Inflammatory macrophage (primary cell): ENCODE measurements around the gene FHL1.
"Not testable (repeated sequence)": the region's sequence is repeated elsewhere in the genome, so short reads cannot be mapped to it uniquely, and the experiment has no call there.

Experiments
- DNase-seq, 2 donors: peaks; one replicate each; pipeline ENCODE4 v3.0.0-alpha.2; 2020 to 2022
- total RNA-seq, 18 experiments: gene quantifications; one replicate each; lab custom pipeline; 2026; ENCODE audit warnings: mixed read lengths in 6 of 18, inconsistent platforms in 2 of 18; lab: John Stamatoyannopoulos, UW

The FHL1 gene
- 2.7 to 29.3 (median 11.2) reads per million in 18 experiments for total RNA-seq

GRCh38 chrX:136147315-136147901 lies at the start of gene FHL1:
TSS of gene FHL1 (plus strand) at chrX:136147533.
- peak in 1 of 2 donors; percentile 27 for DNase-seq

DNA sequence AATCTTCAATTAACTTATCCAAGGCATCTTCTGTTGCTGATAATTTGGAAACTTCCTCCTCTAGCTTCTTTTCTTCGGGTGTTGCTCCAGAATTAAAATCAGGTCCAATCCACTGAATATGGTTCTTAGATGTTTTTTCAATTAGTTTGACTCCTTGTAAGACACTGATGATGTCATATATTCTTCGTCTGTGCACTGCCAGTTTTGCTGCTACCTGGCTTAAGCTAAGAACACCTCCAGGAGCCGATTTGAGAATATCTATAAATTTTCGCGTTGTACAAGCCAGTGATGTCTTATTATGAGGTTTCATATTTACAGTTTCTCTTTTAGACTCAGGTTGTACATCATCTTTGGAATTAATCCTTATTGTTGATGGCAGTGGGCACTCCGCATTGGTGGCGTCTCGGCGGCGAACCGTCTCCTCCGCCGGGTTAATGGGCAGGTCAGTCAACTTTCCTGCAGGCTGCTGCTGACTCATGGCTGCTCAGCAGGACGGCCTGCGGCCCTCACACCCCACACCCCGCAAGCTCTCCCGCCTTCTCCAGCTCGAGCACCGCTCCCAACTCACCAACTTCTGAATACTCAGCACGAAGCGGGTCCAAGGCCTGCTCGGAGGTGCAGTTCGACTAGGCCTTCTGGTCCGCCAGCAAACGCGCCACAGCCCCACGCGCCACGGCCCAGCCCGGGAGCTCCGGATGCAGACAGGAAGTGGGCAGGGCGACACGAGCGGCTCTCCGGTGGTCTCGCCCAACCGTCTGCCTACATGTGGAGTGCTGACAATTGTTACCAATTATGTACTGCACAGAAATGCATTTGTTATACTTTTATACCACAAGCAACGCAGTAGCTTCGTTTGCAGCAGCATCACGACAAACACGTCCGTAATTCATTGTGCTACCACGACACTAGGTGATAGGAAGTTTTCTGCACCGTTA lies 49.2 kb upstream of the FHL1 start:
- no peak for DNase-seq

- DNase-seq, result no peak
Measured at GRCh38 chrX:136104936-136105335, 42.4 kb upstream of the FHL1 start.

DNA sequence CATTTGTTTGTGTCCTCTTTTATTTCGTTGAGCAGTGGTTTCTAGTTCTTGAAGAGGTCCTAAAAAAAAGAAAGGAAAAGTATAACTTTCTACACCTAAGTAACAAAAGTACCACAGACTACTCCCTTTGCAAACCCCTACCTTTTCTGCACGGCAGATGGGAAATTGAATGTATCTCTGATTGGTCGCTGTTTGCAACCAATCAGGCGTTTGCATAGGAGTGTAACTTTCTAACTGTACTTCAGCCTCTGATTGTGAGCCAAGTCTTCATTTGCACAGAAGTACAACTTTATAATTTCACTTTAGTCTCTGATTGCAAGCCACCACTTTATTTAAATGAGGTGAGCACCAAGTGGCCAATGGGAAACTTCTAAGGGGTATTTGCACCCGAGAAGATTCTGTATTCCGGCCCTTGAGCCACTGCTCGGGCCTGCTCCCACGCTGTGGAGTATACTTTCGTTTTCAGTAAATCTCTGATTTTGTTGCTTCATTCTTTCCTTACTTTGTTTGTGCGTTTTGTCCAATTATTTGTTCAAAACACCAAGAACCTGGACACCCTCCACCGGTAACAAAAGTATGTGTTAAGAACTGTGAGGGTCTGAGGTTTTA lies 40.3 kb upstream of the FHL1 start:
- no peak for DNase-seq

GRCh38 chrX:136108905-136109304 lies 38.4 kb upstream of the FHL1 start:
- DNase-seq, result not testable (repeated sequence)

DNA sequence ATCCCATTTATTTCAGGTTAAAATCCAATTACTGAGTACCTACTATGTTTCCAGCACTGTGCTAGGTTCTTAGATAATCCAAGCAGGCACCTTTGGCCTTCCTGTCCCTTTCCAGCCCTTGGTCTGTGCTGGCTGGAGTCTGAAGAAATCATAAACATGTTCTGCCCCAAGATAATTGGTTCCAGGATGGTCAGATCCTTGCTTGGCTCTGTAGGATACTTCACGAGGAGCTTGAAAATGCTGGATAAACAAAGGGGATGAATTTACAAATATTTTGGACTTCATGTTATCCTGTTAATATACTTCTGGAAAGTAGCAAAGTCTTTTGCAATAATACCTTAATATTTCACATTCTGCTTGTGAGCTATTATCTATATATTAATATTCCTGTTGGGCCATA lies 35.0 kb upstream of the FHL1 start:
- DNase-seq, result no peak

DNA sequence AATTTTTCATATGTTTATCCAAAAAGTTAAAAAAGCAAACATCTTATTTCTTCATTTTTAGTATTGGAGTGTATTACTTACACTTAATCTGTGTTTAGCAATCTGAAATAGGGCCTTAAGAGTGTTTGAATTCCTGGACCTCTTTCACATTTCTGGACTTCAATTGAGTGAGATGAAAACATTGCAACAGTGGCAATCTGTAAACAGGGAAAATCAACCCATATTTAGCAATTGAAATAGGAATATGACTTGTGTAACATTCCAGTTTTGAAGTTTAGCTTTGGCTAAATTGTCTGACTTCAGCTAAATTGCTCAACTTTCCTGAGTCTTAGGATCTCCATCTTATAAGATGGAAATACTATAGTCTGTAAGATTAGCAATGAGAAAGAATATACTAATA lies 34.6 kb upstream of the FHL1 start:
- no peak for DNase-seq

- peak in 1 of 2 donors; percentile 3 for DNase-seq
Measured at GRCh38 chrX:136115126-136115903, 32.0 kb upstream of the FHL1 start.

DNA sequence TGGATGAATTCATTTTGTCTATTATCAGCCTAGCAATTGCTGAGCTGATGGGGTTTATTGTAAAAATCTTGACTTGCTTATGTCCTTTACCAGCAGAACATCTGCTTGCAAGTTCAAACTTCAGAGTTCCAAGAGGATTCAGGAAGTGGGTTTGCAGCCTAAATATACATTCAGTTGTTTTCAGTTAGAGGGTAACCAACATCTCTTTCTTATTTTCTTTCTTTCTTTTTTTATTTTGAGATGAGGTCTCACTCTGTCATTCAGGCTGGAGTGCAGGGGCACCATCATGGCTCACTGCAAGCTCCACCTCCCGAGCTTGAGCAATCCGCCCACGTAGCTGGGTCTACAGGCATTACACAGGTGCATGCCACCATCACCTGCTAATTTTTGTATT lies 31.4 kb upstream of the FHL1 start:
- DNase-seq, result no peak

DNA sequence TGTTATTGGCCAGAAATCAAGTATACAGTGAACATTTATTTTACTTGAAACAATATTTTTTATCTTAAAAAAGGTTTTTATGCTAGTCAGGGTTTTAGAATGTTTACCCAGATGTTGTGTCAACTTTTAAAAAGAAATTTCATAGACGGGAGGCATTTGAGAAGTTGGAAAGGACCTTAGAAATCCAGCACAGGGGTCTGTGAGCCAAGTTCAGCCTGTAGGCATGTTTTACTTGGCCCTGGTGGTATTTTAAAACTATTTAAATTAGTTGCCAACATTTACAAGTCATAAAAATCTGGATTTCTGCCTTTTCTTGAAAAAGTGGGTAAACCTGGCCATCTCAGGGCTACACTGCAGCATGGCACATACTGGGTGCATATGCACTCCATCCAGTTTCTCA lies 25.5 kb upstream of the FHL1 start:
- no peak for DNase-seq

GRCh38 chrX:136122207-136122606 lies 25.1 kb upstream of the FHL1 start:
- DNase-seq, result no peak

GRCh38 chrX:136125106-136125505 lies 22.2 kb upstream of the FHL1 start:
- no peak for DNase-seq

DNA sequence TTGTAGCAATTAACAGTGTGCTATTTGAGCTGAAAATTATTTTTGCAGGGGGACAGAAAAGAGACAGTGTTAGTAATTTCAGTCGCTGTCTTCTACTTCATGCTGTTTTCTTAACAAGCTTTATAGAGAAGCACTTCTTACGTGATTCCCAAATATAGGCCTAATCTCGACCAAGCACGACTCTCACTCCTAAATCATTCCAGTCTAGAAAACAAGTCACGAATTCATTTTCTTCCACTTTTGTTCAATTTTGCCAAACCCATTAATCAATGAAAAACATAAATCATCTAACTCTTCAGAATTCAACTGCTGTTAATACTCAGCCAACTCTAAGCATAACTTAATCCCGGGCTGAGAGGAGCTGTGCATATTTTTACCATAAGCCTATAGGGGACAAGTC lies 21.0 kb upstream of the FHL1 start:
- DNase-seq, result no peak

GRCh38 chrX:136126872-136127406 lies 20.4 kb upstream of the FHL1 start:
- DNase-seq, result peak; percentile 23 to 41

DNA sequence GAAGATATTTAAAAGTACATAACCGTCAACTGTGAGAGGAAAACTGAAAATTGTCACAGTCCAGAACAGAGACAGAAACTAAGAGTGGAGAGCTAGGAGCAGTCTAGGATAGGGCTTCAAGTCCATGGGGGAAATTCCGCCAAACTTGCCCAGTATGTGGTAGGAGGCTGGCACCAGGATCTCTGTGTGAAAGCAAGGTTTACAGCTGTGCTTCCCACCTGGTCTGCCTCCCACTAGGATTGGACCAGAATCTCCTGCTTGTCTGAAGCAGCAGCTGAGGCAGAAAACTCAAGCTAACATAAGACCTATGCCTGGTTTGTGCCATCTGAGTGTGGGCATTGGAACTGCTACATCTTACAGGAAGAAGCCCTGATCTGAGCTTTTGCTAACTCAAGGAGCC lies 18.6 kb upstream of the FHL1 start:
- no peak for DNase-seq

GRCh38 chrX:136130931-136131833 lies 16.2 kb upstream of the FHL1 start:
- no peak for DNase-seq

DNA sequence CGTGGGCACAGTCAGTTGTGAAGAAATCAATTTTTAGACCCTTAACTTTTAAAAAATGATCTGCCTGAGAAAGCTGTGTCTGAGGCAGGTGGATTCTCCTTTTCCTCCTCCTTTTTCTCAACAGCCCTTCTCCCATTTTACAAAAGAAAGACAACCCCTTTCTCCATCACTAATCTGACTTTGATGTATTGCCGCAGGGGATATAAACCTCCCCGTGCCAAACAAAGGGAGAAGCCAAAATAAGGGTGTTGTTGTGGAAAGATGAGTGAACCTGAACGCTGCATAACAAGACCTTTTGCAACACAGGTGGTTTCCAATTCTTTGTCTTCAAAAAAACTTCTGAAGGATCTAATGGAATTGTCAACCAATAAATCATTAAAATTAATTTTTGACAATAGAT lies 8.4 kb upstream of the FHL1 start:
- no peak for DNase-seq

DNA sequence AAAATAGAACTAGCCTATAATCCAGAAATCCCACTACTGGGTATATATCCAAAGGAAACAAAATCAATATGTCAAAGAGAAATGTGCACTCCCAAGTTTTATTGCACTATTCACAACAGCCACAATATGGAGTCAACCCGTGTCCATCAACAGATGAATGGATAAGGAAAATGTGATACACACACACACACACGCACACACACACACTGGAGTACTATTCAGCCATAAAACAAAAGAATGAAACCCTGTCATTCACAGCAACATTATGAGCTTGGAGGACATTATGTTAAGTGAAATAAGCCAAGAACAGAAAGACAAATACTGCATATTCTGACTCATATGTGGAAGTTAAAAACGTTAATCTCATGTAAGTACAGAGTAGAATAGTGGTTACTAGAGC lies 5.8 kb upstream of the FHL1 start:
- no peak for DNase-seq

DNA sequence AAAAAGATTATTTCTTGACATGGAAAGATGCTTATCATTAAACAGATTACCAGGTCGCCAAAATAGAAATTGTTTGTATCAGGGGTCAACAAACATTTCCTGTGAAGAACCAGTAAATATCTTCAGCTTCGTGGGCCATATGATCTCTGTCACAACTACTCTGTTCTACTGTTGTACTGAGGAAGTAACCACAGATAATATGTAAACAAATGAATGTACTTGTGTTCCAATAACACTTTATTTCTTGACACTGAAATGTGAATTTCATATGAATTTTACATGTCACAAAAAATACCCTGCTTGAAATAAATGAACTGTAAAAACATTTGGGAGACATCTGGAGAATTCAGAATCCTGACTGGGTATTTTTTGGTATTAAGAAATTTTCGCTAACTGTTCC lies 4.7 kb upstream of the FHL1 start:
- no peak for DNase-seq

DNA sequence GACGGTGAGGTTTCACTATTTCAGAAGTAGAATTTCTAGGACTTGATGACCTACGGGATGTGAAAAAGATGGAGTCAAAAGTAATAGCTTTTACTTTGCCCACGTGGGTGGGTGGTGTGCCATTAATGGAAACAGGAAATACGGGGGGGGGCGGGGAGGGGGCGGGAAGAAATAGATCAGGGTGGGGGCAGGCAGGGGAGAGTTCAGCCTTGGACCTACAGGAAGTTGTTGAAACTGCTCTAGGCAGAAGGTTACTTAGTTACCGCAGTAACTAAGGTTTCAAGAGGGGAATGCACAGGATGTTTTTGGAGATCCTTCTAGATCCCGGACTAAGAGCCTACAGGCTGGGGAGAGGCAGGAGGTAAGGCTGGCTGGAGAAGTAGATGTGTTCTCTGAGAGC lies 3.6 kb upstream of the FHL1 start:
- peak; percentile 5 to 40 for DNase-seq

GRCh38 chrX:136146614-136147314 lies 569 bp upstream of the FHL1 start:
- DNase-seq, result no peak
